ENCODE measurements around the gene SOCS3. TPM values are rescaled to one million over a fixed set of nuclear protein-coding genes. Genes with fewer than 3 reads are reported as not detected.
"Not testable (repeated sequence)": the region's sequence is repeated elsewhere in the genome, so short reads cannot be mapped to it uniquely, and the experiment has no call there.

The SOCS3 gene
- total RNA-seq, 2 donors from 2014 or later = 47.4 to 85.2 TPM

GRCh38 chr17:78318843-78319242 lies 41.0 kb downstream of the SOCS3 start:
- DNase-seq (ENCODE audit: low spot score) = no peak
- intact Hi-C loops (cut with DNase I) = no loop called here

DNA sequence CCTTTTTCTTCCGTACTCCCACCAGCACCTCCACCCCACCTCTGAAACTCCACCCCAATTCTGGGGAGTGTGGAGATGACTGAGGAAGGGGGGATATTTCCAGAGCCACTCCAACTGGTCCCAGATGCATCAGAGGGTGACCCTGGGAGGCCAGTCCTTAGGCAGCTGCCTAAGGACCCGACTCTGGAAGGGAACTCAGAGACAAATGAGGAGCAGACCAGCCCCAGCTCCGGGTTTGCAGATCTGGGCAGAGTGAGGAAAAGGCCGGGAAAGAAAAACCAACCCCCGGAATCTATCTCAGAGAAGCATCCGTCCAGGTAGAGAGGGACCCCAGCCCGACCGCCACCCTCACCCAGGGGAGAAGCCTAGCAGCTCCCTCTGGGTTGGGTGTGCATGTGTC lies 41.5 kb downstream of the SOCS3 start:
- intact Hi-C loops (cut with DNase I) = no loop called here
- DNase-seq (ENCODE audit: low spot score) = no peak

DNA sequence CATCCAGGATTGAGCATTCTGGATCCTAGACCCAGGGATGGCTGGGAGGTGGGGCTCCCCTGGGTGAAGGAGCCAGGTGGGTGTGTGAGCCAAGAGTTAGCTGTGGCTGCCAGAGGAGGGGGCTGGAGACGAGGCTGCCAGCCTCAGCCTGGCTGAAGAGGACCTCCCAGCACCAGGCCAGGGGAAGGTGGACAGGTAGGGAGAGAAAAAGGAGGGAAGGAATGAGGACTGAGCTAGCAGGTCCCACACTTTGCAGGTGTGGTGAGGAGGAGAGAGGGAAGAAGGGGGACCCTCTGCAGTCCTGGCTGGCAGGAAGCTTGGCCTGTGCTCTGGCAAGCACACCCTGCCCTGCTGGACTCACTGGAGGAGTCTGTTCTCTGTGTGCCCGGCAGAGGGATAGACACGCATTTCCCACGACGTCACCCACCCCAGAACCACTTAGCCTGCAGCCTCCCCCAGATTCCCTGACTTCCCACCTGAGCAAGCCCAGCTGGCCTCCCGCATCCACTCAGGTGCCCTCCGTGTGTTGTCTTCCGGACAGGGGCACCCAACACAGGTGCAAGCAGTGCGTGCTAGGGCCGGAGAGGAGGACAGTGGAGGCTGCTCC lies 42.0 kb downstream of the SOCS3 start:
- no peak for DNase-seq (ENCODE audit: low spot score)

DNA sequence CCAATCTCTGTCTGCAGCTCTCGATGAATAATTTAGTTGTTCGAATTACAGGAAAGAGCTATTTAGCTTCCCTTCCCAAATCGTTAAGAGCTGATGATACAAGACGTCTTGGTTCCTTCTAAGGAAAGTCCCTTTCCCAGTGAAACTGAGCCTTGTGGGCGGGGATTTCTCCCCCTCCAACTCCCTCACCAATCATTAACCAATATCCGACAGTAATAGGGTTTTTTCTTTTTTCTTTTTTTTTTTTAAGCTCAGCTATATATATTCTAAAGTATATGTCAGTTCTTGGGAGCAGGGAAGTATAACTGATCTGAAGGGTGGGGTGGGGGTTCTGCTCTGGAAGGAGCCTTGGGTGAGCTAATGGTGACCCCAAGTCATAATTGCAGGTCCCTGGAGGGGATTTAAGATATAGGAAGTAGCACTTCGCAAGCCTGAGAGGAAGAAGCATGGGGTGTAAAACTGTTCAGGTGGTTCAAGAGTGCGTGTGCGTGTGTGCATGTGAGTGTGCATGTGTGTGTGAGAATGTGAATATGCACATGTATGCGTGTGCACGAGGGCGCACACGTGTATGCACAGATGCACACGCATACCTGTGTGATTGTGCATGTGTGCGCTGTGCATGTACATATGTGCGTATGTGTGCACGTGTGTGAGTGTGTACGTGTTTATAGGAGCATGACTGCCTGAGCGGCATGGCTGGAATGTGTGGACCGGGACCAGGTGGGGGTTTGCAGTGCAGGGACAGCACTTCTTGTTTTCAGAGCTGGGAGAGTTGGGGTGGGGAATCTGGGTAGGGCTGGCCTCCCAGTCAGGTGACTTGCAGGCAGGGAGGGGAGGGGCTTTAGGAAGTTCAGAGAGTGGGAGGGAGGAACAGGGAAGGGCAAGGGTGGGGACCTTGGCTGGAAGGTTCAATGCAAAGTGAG lies 42.7 kb downstream of the SOCS3 start:
- no peak for DNase-seq (ENCODE audit: low spot score)
- intact Hi-C loops (cut with DNase I) = no loop called here

More for the DNA sequence above, 42.0 kb downstream of the SOCS3 start:
- intact Hi-C loops (cut with DNase I) = no loop called here

GRCh38 chr17:78316115-78316866 lies 43.6 kb downstream of the SOCS3 start:
- DNase-seq (ENCODE audit: low spot score) = no peak
- intact Hi-C loops (cut with DNase I) = no loop called here

DNA sequence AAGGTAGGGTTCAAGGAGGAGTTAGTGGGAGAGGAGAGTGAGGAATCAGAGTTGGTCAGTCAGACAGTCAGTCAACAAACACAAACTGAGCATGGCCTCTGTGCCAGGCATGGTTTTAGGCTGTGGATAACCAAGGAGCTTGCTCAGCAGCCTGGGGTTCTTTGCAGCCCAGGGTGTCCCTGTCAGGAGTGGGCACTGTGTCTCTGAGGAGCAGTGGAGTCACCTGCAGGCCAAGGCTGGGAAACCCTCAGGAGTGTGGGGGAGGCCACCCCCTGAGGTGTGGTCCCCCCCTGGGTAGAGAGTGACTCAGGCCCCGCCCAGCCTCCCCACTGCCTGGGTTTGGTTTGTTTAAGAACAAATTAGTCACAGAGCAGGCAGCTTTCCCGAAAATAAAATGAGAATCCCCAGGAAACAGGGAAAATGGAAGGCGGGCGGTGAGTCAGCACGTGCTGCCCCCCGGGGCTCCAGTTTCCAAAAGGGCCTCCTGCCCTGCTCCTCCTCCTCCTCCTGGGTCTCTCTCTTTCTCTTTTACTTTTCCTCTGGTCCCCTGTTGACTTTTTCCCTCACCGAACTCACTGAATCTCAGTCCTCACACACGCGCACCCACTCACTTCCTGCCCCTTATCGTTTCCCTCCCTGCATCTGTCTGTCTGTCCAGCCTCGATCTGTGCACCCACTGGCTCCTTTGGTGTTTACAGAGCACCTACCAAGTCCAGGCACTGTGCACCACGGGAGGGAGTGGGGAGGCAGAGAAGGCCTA lies 44.3 kb downstream of the SOCS3 start:
- DNase-seq (ENCODE audit: low spot score) = peak; percentile 96
- intact Hi-C loops (cut with DNase I) = no loop called here

GRCh38 chr17:78314683-78315354 lies 45.1 kb downstream of the SOCS3 start:
- intact Hi-C loops (cut with DNase I) = no loop called here
- no peak for DNase-seq (ENCODE audit: low spot score)

DNA sequence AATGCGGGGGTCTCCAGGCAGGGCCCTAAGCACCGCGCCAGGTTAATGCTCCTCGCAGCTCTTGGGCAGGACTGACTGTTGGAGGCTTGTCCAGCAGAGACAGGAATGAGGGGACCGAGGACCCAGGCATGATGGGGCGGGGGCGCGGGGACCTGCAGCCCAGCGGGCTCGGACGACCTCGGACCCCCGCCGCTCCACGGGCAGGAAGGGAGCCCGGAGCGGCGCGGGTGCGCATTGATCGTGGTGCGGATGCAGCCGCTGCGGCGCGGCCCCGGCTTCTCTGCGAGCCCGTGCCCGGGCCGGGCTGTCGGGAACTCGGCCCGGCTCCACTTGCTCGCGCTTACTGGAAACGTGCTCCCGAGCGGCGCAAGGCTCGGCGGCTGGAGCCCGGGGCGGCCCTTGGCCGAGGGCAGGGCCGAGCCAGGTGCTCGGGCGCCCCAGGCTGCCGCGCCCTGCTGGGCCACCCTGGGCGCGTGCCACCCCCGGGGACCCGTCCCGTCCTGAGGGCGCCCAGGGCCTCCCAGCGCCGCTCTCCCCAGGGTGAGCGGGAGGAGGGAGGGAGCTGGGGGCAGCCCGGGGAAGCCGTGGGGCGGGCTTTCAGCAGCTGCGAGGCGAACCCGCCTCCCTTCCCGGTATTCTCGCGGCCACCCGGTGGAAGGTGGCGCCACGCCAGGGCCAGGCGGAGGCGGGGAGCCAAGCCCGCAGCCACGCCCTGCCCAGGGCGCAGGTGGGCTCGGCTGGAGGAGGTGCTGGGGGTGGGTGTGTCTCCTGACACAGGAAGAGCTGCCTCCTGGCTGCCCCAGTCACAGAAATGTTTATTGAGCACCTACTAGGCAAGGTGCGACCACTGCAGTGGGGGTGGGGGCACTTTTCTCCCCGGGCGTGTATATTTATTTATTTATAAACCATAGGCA lies 45.9 kb downstream of the SOCS3 start:
- intact Hi-C loops (cut with DNase I) = no loop called here
- peak; percentile 92 for DNase-seq (ENCODE audit: low spot score)

DNA sequence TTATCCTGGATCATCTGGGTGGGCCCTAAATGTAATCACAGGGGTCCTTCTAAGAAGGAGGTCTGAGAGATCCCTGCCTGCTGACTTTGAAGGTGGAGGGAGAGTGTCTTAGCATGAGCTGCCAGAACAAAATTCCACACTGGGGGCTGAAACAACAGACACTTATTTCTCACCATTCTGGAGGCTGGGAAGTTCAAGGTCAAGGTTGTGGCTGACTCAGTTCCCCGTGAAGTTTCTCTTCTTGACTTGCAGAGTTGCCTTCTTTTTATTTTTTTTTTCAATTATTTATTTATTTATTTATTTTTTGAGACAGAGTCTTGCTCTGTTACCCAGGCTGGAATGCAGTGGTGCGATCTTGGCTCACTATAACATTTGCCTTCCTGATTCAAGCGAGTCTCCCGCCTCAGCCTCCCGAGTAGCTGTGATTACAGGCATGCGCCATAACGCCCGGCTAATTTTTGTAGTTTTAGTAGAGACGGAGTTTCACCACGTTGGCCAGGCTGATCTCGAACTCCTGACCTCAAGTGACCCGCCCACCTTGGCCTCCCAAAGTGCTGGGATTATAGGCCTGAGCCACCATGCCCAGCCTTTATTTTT lies 50.1 kb downstream of the SOCS3 start:
- intact Hi-C loops (cut with DNase I) = loop anchor here in 1 of 2 donors (5.0 kb wide), 1 partner anchor 672 kb away; no protein-coding TSS in a partner anchor
- not testable (repeated sequence) for DNase-seq (ENCODE audit: low spot score)

DNA sequence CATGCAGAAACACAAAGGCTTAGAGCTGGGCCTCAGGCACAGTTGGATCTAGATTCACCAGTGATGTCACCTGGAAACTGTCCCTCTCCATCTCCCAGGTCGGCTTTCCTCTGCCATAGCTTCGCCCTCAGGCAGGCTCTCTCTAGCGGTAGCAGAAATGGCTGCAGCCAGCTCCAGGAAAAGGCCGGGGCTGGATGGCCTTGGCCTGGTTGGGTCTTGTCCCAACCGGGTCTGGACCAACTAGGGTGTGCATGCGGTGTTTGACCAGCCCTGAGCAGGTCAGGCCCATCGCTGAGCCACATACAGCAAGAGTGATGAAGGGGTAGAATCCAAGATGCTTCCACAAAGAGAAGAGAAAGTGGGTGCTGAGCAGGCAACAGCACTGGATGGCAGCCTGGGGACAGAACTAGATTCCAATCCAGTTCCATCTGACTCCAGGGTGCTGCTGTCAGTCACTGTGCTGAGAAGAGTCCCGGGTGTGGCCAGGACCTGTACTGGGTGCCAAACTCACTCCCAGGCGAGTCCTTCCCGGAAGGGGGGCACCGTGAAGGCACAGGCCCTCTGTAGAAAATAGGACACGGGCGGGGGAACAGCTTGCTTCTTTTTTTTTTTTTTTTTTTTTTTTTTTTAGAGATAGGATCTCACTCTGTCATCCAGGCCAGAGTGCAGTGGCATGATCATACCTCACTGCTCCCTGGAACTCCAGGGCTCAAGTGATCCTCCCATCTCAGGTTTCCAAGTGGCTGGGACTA lies 51.8 kb downstream of the SOCS3 start:
- intact Hi-C loops (cut with DNase I) = loop anchor here in 1 of 2 donors (5.0 kb wide), 1 partner anchor 671 kb away; no protein-coding TSS in a partner anchor

GRCh38 chr17:78306913-78307312 lies 53.0 kb downstream of the SOCS3 start:
- DNase-seq (ENCODE audit: low spot score) = no peak
- intact Hi-C loops (cut with DNase I) = loop anchor here in 1 of 2 donors (5.0 kb wide), 1 partner anchor 670 kb away; no protein-coding TSS in a partner anchor

More for the DNA sequence above, 51.8 kb downstream of the SOCS3 start:
- DNase-seq (ENCODE audit: low spot score) = no peak

Other genes with a start within 250 kb of the SOCS3 start
- 10 to 100 TPM; 35.6 to 37.4 TPM for gene TMC6, start 231.3 kb downstream of the SOCS3 start, total RNA-seq
- gene TMC8, start 229.3 kb downstream of the SOCS3 start, total RNA-seq = 10 to 100 TPM in 1 of 2 donors, 1 to 10 TPM in 1; 6.4 to 15.7 TPM
- not detected for gene C17orf99, start 213.7 kb downstream of the SOCS3 start, total RNA-seq
- 10 to 100 TPM; 44.5 to 58.1 TPM for gene SYNGR2, start 191.5 kb downstream of the SOCS3 start, total RNA-seq
- 1 to 10 TPM; 1.1 to 1.4 TPM for gene TK1, start 173.0 kb downstream of the SOCS3 start, total RNA-seq
- 10 to 100 TPM in 1 of 2 donors, 1 to 10 TPM in 1; 6.1 to 13.6 TPM for gene AFMID, start 172.7 kb downstream of the SOCS3 start, total RNA-seq
- gene BIRC5, start 145.8 kb downstream of the SOCS3 start, total RNA-seq = 1 to 10 TPM in 1 of 2 donors, under 1 TPM in 1; 0.19 to 1.7 TPM
- gene TMEM235, start 128.4 kb downstream of the SOCS3 start, total RNA-seq = not detected
- 10 to 100 TPM; 33.6 to 33.7 TPM for gene PGS1, start 18.6 kb upstream of the SOCS3 start, total RNA-seq
- under 1 TPM in 1 of 2 donors, not detected in 1; 0.10 TPM for gene DNAH17, start 217.3 kb upstream of the SOCS3 start, total RNA-seq